ENCODE measurements around the gene NSUN3.

Gene NSUN3

DNA sequence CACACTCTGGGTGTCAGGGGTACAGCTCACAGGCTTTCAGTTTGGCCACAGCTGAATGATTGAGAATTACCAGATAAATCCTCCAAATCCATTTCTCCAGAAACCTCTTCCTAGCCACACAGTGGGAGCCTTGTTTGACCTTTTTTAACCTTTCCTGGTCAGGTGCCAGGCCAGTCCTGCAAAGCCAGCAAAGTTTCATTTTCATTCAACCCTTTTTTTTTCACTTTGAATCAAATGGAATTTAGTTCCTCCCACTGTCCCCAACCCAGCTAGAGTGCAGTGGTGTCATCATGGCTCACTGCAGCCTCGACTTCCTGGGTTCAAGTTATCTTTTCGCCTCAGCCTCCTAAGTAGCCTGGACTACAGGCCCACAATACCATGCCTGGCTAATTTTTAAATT is 67.8 kb downstream of the NSUN3 start:
- DNase-seq, result no peak

GRCh38 chr3:94132777-94133176 is 69.9 kb downstream of the NSUN3 start:
- no peak for DNase-seq

DNA sequence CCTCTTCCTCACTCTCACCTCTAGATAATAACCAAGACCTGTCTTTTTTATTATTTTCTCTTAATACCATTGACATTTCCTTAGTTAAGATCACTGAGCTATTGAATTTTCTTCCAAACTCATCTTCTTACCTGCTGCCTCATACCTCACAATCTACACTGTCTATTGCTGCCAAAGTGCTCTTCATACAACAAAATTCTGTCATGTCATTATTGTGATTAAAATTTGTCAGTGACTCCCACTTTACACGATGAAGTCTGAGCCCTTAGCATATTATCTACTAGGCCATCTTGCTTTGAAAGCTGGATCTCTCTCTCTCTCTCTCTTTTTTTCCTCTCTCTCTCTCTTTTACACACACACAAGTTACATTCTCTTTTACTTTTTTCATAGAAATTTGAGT is 73.3 kb downstream of the NSUN3 start:
- no peak for DNase-seq

- no peak for DNase-seq
Observed at GRCh38 chr3:94137377-94137776, 74.5 kb downstream of the NSUN3 start.

DNA sequence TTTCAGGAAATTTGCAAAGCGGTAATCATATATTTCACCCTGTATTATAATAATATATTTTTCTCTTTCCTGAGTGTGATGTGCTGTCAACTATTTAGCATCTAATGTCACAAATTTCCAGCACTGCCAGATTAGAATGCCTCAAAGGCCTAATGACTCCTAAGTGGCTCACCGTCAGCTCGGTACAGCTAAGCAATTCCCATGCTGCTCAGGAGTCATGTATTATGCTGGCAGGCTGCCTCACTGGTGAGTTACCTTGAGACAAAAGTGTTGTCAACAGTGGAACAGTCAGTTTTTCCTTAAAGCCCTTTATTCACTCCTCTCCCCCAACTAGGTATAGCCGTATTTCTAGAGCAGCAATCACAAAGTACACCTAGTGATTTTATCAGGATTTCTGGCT is 83.6 kb downstream of the NSUN3 start:
- DNase-seq, result no peak

GRCh38 chr3:94147012-94147411 is 84.2 kb downstream of the NSUN3 start:
- no peak for DNase-seq

- DNase-seq, result no peak
Observed at GRCh38 chr3:94150113-94150512, 87.3 kb downstream of the NSUN3 start.

- no peak for DNase-seq
Observed at GRCh38 chr3:94156626-94157025, 93.8 kb downstream of the NSUN3 start.

GRCh38 chr3:94158512-94158911 is 95.7 kb downstream of the NSUN3 start:
- DNase-seq, result no peak

DNA sequence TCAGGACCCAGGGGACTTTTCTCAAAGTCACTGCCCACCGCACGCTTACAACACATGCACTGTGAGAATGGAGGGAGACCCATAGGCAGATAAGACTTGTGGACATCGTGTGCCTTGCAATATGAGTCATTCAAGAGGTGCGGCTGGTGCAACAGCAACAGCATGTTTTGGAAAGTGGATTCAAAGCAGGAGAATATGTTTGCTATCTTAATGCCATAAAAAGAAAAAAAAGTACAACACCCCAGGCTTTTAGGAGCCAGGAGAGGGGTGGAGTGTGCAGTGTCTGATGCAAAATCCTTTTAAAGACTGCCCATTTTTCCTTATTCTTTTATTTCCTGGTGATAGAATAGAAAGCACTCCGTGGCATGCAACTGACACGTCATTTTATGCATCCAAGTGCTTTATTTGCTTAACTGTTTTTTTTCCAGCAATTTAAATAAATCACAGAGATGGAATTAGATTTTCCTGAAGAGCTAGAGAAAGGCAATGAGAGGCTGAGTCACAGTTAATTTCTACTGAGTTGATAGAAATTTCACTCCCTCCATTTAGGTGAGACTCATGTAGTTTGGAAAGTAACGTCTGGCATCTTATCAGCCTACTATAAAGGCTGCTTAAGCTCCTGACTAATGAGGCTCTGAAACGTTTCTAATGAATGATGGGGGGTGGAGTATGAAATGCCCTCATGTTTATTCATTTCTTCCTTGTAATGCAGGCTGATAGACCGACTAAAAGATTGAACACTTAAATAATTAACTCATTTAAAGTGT is 96.4 kb downstream of the NSUN3 start:
- DNase-seq, result no peak

GRCh38 chr3:94162700-94163099 is 99.8 kb downstream of the NSUN3 start:
- no peak for DNase-seq

DNA sequence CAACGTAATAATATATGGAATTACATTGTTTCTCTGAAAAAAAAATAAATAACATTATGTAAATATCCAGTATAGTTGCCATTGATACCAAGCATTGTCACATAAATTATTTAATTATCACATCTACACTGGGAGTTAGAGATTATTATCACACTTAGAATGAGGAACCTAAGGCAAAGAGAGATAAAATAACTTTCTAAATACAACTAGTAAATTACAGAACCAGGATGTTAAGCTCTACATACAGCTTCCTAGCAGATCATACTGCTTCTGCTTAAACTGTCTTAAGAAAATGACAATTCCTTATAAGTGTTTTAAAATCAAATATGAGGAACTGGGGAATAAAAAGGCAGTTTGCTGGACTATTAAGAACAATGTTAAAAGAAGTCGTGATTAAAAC is 104.5 kb downstream of the NSUN3 start:
- no peak for DNase-seq

- no peak for DNase-seq
Observed at GRCh38 chr3:94167796-94168195, 104.9 kb downstream of the NSUN3 start.

DNA sequence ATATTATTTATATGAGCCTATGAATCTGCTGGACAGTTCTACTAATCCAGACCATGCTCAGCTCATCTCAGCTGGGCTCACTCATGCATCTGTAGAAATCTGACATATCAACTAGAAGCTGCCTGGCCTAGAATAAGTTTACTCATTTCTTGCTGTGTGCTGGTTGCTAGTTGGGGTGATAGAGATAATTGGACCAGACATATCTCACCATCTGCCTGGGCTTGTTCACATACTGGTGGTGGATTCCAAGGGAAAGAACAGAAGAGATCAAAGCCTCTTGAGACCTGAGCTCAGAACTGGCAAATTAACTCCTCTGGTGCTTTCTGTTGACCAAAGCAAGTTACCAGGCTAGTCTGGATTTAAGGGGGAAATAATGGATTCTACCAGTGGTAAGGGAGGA is 109.1 kb downstream of the NSUN3 start:
- DNase-seq, result no peak

DNA sequence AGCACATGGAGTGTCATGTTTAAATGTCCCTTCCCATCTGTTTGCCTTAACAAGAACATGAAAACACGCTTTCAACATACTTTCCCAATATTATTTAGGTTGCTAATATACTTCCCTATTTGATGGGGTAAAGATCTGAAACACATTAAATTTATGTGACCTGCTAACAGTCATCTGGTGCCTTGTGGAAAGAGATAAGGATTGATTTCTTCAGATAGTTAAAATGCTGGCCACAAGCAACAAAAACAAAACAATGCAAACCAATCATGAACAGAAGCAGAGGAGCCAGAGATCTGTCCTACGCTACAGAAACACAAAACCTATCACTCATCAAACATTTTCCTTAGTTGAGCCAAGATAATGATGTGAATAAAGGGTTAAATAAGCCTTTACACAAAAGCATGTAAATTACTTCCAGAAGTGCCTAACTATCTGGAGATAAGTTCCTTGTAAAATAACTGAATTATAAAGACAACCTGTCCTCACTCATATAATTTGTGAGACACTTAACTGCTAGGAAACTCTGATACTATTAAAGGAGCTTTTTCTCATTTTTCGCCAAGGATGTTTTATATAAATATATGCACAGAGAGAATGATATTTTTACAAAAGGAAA is 109.9 kb downstream of the NSUN3 start:
- no peak for DNase-seq

- no peak for DNase-seq
Observed at GRCh38 chr3:94173673-94174434, 111.0 kb downstream of the NSUN3 start.

- no peak for DNase-seq
Observed at GRCh38 chr3:94175677-94176076, 112.8 kb downstream of the NSUN3 start.

DNA sequence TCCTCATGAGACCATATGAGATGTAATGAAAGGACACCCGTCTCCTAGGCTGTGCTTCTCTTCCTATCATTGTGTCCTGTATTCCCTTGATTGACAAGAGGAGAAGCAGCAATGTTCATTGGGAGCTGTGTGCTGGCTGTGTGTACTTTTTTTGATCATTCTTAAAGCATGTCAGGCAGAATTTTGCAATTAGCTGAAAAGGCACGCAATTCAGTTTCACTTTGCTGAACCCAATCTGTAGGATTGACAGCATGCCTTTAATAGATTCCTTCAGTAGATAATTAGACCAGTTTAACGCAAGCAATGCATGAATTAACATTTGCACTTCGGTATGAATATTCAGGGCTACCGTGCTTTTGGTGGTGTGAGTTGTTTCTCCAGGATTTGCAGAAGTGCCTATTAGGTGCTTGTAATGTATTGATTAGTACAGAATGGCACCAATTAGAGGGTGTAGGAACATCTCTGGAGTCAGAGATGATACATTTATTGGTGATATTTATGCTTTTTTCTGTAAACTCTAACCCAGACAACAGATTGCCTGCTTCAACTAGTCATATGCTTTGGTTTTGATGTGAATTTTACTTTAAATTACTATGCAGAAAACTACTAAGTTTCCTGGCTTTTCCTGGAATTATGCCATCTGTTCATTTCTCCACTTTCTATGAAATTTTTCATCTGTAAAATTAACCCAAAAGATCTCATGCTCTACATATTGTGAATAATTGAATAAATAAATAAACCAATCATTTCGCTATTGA is 114.3 kb downstream of the NSUN3 start:
- no peak for DNase-seq
